HuH-7.5 (cell line): Measurements from ENCODE around the gene MAGI1.

ENCODE experiments used
- DNase-seq: peaks from one replicate; pipeline ENCODE4 v3.0.0; 2011; ENCODE audit warnings: low spot score

Gene MAGI1

DNA sequence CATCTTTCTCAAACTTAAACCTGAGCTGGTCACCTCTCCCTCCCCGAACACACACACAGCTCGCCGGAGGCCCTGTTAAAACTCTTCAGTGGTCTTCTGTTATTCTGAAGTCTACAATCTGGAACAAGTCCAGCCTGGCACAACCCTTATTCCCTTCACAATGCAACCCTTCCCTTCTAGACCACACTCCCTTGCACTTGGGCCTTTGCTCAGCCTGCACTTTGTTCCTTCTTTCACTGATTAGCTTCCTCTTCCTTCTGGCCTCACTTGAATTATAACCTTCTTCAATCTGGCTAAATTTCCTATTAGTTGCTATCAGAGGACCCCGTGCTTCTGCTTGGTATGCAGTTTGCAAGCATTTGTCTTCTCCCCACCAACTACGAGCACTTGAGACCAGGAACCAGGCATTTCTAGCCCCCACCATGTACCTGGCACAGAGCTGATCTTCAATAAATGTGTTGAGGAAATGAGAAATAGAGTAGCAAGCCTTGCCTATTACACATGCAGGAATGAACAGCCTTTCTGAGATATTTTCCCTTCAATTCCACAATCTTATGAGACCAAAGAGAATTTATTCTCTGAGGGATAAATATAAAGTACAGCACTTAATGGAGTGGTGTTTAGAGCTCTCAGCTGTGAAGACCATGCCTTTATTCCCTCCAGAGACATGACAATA lies 687.8 kb downstream of the MAGI1 start:
- DNase-seq: no peak

DNA sequence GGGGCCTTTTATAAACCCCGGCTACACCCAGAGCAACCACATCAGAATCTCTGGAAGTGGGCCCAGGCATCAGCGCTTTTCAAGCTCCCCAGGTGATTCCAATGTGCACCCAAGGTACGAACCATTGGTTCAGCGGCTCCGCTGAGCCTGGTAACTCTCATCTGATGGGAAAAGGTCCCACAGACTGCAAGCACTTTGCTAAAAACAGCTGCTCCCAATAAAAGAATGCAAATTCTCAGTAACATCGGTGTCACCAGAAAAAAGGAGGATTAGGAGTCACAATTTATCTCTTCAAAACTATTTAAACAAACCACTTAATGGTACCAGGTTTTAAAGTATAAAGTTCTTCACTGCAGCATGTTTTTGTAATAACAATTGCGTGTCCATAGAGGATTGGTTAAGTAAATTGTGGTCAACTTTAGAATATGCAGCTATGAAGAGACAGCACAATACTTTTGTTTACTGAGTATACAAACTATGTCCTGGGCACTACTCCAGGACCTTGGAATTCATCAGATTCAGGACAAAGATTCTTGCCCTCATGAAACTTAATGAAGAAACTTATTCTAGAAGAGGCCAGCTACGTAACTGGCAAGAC lies 690.2 kb downstream of the MAGI1 start:
- DNase-seq: no peak

DNA sequence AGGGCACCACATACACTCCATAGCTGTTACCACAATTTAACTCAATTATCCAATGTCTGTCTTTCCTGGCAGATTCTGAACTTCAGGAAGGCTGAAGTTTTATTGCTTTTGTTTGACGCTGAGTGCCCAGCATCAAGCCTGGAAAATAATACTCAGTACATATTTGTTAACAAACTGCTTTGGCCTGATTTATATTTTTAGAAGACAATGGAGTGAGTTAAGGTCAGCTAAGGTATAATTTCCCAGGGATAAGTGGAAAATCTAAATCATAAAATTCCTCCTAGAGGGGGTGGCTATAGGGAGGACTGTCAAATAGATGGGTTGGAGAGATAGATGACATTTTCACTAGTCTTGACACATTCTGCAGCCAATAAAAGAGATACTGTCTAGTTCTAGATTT lies 691.6 kb downstream of the MAGI1 start:
- no peak for DNase-seq

DNA sequence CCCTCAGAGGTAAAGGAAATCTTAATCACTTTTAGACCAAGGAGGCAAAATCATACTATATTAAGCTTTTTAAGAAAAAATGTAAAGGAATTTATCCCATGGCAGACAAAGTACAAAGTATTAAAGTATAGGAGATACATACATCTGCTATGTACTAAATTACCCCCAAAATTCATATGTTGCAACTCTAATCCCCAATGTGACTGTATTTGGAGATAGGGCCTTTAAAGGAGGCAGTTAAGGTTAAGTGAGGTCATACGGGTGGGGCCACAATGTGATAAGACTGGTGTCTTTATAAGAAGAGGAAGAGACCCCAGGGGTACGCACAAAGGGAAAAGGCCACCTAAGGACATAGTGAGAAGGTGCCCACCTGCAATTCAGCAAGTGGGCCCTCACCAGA lies 693.9 kb downstream of the MAGI1 start:
- DNase-seq: no peak

DNA sequence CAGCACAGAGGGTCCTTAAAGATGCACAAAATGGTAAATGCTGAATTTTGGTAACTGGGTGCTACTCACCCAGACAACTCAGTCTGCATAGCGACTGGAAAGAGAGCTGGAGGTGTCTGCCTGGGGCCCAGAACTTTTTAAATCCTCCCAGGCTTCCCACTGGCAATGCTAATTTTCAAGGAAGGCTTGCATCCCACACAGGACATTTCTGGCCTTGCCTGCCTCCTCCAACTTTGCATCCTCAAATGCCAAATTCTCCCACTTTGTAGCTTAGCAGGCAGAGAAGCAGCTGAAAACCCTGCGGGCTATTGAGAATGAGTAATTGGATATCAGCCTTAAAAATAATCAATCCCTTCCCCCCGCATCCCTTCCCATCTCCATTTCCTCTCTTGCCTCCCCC lies 694.3 kb downstream of the MAGI1 start:
- DNase-seq: no peak

DNA sequence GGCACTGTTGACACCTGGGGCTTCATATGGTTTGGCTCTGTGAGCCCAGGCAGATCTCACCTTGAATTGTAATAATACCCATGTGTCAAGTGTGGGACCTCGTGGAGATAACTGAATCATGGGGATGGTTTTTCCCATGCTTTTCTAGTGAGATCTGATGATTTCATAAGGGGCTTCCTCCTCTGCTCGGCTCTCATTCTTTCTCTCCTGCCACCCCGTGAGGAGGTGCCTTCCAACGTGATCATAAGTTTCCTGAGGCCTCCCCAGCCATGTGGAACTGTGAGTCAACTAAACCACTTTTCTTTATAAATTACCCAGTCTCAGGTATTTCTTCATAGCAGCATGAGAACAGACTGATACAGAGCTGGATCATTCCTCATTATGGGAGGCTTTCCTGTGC lies 695.0 kb downstream of the MAGI1 start:
- no peak for DNase-seq

DNA sequence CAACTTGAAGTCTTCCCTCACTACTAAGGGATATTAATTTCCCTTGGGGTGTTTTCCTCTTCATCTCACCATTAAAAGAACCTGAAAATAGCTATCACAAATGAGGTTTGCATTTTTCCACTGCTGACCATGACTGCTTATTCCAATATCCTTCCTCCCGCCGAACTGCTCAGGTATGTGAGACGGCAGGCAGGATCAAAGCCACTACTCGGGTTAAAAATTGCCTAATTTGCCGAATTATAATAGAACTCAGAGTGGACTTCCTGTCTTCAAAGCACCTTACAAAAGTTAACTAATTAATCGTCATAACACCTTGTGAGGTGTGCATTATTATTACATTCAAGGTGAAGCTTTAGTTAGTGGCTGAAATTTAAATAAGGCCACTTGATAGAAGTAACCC lies 695.7 kb downstream of the MAGI1 start:
- no peak for DNase-seq

DNA sequence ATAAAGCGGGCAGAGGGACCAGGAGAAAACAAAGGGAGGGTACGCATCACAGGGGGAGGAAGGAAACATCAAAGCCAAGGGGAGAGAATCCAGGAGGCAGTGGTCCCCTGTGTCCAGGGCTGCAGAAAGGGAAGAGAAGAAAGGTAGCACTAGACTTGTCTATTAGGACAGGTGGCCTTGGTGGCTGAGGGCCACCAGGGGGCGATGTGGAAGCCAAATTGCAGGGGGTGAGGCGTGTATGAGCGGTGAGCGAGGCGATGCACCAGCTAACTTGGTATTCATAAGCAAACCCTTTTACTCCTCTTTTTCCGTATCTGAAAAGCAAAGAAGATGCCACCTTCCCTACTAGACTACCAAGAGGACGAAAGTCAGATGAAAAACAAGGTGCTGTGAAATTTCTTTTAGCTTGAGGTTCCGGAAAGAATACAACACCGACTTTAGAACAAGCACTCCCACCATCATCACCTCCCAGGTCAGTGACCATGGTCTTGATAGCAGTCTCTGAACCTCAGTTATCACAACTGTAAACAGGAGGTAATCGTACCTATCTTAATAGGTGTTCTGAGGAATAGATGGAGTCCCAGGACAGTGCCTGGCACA lies 696.5 kb downstream of the MAGI1 start:
- no peak for DNase-seq

DNA sequence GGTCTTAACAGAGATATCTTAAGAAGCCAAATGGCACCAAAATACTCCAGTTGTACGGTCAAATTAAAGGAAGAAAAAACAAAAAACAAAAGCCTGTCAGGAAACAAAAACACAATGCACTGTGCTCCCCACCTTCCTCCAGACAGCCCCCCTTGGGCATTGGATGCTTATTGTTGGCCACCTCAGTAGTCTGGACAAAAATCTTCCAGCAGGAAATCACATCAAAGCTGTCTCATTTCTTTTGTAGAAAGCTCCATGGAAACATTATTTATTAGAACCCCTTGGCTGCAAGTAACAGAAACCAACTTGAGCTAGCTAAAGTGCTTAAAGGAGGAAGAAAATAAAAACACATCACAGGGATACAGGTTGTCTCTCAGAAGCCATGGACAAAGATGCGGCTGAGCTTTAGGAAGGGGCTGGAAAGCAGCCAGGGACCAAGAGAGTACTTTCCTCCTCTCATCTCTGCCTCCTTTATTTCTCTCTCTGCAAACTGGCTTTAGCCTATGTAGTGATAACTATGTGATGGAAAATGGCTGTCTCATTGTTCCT lies 699.5 kb downstream of the MAGI1 start:
- no peak for DNase-seq

DNA sequence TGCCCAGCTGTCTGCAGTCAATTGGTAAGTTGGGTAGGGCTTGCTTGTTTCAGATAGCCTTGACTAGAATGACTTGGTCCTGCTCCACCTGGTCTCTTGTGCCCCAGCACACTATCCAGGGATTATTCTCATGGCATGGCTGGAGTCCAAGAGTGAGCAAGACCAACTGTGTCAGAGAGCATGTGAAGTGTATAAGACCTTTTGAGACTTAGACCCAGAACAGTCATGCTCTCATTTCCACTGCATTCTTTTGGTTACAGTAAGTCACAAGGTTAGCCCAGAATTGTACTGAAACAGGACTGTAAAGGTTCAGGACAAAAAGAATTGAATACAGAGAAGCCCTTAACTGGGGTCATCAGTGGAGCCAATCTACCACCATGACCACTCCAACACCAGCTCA lies 700.1 kb downstream of the MAGI1 start:
- no peak for DNase-seq

DNA sequence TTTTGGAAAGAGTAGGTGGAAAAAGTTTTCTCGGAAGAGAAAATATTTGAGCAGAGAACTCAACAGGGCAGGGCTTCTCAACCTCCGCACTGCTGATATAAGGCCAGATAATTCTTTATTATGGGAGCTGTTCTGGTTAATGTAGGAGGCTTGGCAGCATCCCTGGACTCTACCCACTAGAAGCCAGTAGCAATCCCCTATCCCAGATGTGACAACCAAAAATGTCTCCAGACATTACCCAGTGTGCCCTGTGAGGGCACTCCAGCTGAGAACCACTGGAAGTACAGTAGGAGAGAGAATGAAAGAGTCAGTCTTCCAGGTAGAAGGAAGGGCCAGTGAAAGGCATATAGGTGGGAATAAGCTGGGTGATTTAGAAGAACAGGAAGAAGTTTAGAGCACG lies 703.1 kb downstream of the MAGI1 start:
- DNase-seq: no peak

DNA sequence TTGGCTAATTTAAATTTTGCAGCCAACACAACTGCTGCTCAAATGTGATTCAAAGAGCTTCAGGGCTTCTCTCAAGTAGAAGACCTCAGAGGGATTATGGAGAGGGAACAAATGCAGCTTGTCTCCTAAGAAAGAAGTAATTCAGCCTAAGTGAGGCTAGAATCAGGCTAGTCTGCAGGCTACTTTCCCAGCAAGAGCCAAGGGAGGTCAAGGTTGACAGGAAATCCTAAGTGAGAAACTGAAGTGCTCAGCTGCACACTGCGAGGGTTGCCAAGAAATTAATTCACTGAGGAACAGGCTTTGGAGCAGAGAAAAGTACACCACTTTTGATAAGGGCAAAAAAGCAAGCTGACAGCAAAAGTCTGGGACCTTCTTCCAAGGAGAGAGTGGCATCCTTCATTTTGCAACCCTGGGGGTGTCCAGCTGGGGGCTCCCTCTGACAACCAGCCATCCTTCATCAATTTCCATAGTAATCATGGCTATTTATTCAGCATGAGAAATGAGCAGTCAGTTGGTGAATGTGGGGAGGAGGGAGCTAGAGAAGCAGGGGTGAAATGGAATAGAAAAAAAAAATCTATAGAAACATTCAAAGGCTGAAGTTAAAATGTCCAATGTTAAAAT lies 704.6 kb downstream of the MAGI1 start:
- no peak for DNase-seq

DNA sequence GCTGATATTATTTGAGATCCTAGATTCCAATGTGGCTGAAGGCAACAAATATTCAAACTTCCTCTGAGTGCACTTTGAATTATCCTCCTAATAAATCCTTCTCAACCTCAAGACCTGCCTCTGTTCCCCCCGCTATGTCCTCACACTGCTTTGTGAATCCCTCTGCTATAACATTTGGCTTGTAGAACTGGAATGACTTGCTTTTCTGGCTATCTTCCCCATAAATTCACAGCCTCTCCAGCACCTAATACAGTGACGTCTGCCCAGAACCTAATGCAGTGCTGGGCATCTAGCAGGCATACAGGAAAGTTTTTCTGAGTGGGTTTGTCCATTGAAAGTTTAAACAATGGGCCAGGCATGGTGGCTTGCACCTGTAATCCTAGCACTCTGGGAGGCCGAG lies 707.0 kb downstream of the MAGI1 start:
- no peak for DNase-seq

DNA sequence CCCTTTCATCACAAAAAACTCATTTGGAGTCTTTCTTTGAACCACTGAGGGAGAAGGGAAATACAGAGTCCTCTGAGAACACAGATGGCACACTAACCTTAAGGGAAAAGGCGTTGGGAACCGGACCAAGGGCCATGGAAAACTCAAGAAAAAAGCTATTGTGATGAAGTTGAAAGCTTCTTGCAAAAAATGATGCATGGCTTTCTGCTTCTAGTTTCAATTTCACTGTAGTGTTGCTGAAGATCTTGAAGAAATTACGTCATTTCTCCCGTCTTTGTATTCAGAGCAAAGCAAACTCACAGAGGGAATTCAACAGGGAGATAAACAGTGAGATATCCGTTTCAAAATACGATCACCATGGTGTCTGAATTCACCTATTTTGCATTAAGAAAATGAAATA lies 708.6 kb downstream of the MAGI1 start:
- DNase-seq: no peak

DNA sequence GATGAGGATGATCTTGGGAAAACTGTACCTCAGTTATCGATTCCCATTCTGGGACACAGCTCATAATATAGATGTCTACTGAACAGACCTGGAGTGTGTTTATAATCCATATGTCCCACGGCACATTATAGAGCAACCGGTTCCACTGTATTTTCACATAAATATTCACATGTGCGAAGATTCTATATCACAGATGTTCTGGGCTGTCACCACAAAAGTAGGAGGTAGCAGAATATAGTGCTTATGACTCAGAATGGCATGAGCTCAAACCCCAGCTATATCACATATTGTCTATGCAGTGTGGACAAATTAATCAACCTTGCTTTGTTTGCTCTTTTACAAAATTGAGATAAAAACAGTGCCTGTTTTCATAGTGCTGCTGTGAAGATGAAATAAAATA lies 710.6 kb downstream of the MAGI1 start:
- no peak for DNase-seq

DNA sequence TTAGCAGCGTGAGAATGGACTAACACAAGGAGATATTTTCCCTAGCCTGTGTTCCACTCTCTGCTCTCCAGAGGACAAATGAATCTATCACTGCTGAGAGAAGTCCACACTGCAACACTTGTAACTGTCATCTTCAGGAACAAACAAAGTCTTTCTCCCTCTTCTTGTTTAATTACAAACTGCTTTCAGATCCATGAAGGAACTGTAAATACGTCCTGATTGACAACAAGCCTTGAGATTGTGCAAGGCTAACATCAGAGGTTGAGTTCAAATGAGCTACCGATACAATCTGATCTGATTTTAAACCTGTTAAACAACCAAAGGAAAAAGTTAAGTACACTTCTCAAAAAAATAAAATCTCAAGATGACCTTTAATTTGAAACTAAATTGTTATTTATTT lies 712.1 kb downstream of the MAGI1 start:
- no peak for DNase-seq

DNA sequence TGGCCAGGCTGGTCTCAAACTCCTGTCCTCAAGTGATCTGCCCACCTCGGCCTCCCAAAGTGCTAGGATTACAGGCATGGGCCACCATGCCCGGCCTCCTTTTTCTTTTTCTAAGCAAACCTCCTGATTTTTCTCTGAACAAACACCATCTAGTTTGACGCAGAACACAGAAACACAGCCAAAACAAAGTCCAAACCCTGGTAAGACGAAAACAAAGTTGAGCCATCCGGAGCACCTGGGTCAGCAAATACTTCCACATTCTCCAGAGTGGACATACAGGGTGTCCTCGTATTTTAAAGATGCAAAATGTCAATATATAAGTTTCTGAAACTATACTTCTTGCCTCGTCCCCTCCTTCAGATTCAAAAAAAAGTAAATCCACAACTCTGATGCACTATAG lies 715.8 kb downstream of the MAGI1 start:
- no peak for DNase-seq

DNA sequence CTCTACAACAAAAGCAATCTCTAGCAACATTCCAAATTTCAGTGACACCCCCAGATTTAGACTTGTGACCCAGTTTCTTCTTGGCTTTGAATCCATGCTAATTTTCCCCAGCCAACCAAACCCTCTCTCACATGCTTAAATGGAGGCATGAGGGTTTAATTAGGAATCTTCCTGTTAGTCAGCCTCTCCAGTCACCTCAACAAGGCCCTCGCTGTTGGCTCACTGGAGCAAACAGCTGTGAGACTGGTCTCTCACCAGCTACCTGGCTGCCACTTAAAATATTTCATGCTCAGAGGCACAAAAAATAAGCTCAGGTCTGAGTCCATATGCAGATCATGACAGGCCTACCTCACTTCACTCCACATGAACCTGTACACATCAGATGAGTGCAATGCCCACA lies 720.5 kb downstream of the MAGI1 start:
- no peak for DNase-seq

DNA sequence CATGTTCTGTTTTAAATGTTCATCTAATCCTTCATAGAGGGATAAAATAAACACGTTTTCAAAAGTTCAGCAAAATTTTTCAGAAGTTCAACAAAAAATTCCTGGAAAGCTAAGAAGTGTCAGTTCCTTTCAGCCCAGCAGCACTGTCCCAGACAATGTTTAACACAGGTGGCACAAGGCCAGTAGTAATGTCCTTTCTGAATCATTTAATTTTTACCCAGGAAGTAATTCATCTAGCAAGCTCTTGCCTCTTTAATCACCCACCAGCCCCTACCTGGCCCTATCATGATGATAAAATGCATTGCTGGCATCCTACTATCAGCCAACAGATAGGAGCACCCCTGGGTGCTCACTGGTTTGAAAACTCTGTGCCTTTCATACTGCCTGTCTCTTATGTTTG lies 723.8 kb downstream of the MAGI1 start:
- no peak for DNase-seq

DNA sequence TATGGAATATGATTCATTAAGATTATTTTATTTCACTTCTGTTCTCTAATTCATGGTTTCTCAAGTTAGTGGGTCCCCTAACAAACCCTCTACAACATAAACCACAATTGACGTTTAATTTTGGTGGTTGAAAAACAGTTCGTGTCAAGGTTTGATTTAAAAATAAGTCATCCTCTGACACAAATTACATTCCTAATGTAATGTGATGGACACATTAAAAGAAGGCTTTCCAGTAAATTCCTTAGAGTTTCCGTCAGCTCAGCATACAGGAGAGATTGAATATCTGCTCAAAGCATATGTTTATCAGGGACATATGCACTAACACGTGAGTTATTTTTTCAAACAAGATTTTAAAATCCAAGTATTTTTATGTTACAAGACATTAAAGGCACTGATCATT lies 724.4 kb downstream of the MAGI1 start:
- DNase-seq: no peak

DNA sequence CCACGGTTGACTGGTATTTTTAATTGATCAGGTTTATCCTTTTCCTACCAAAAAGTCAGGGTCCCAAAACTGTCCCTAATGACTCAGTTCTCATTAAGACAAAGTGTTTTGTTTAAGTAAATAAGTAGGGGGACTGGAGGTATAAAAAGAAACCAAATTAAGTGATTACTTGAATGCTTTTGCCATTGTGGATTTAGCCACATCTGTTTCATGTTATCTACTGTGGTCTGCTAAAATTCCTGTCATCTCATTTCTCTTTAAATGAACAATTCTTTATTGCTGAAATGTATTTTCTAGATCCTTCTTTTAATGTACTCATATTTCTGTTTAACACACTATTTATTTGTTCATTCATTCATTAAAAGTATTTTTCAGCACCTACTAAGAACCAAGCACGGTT lies 725.1 kb downstream of the MAGI1 start:
- no peak for DNase-seq

DNA sequence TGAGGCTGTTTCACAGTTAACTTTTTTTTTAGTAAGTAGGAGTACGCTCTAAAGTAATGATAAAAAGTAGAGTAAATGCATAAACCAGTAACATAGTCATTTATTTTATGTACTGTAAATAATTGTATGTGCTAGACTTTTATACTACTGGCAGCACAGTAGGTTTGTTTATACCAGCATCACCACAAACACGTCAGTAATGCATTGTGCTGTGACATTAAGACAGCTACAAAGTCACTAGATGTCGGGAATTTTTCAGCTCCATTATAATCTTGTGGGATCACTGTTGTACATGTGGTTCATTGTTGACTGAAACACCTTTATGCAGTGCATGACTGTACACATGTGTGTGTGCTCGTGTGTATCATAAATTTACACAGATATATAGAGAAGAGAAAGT lies 732.9 kb downstream of the MAGI1 start:
- DNase-seq: no peak
